ENCODE results near the gene KRTAP5-4. TPM values are rescaled to one million over a fixed set of nuclear protein-coding genes. Genes with fewer than 3 reads are reported as not detected.
A peak's percentile ranks its signal among the peaks of the same experiment; 100 is the strongest.
"Not testable (repeated sequence)": the region's sequence is repeated elsewhere in the genome, so short reads cannot be mapped to it uniquely, and the experiment has no call there.

The KRTAP5-4 gene
- total RNA-seq, 2 experiments from 2014 or later, result not detected

- ChIA-PET CTCF (no interaction called here), POLR2A (no interaction called here)
- Mint-ChIP-seq H3K36me3 (ENCODE audit: low read depth) (no peaks in the 10 kb centered on the region), H3K4me3 (no peak overlapping the region), H3K4me1 (no peaks in the 10 kb centered on the region), H3K27ac (no peak overlapping the region), H3K27me3 (peaks cover 7% of the 10 kb centered on the region), H3K9me3 (no peaks in the 10 kb centered on the region)
- no peak for DNase-seq
Observed at GRCh38 chr11:1625541-1625940, 3.6 kb upstream of the KRTAP5-4 start.

- POLR2A ChIA-PET, result no interaction called here
- DNase-seq, result no peak
- no peak overlapping the region for H3K27ac Mint-ChIP-seq
Observed at GRCh38 chr11:1624621-1625020, 2.7 kb upstream of the KRTAP5-4 start.

GRCh38 chr11:1623716-1624115, 1.8 kb upstream of the KRTAP5-4 start:
- Mint-ChIP-seq H3K27ac (no peak overlapping the region), H3K36me3 (ENCODE audit: low read depth) (no peaks in the 10 kb centered on the region), H3K27me3 (peaks cover 2% of the 10 kb centered on the region), H3K9me3 (no peaks in the 10 kb centered on the region), H3K4me1 (peaks cover 4% of the 10 kb centered on the region), H3K4me3 (no peak overlapping the region)
- ChIA-PET CTCF (interaction anchor here (1.1 kb wide), 1 partner anchor 15 kb away, joined by 3 read pairs; no protein-coding TSS in a partner anchor), POLR2A (no interaction called here)
- no peak for DNase-seq

More at GRCh38 chr11:1624621-1625020, 2.7 kb upstream of the KRTAP5-4 start:
- Mint-ChIP-seq H3K9me3 (no peaks in the 10 kb centered on the region), H3K4me3 (no peak overlapping the region), H3K36me3 (ENCODE audit: low read depth) (no peaks in the 10 kb centered on the region), H3K27me3 (peaks cover 4% of the 10 kb centered on the region), H3K4me1 (no peaks in the 10 kb centered on the region)
- CTCF ChIA-PET, result interaction anchor here (1.1 kb wide), 1 partner anchor 14 kb away, joined by 3 read pairs; no protein-coding TSS in a partner anchor

GRCh38 chr11:1619449-1619848, 2.5 kb downstream of the KRTAP5-4 start:
- Mint-ChIP-seq H3K4me1 (peaks cover 4% of the 10 kb centered on the region), H3K4me3 (no peak overlapping the region), H3K9me3 (no peaks in the 10 kb centered on the region), H3K36me3 (ENCODE audit: low read depth) (no peaks in the 10 kb centered on the region), H3K27me3 (peaks cover 7% of the 10 kb centered on the region), H3K27ac (no peak overlapping the region)
- CTCF ChIA-PET, result no interaction called here
- DNase-seq, result no peak
- POLR2A ChIA-PET, result no interaction called here

GRCh38 chr11:1618231-1618630, 3.7 kb downstream of the KRTAP5-4 start:
- peaks cover 4% of the 10 kb centered on the region for H3K4me1 Mint-ChIP-seq
- H3K27me3 Mint-ChIP-seq, result peaks cover 5% of the 10 kb centered on the region
- ChIA-PET CTCF (interaction anchor here (1.2 kb wide), 1 partner anchor 65 kb away, joined by 3 read pairs; no protein-coding TSS in a partner anchor), POLR2A (no interaction called here)
- no peak for DNase-seq
- H3K36me3 Mint-ChIP-seq (ENCODE audit: low read depth), result no peaks in the 10 kb centered on the region
- H3K9me3 Mint-ChIP-seq, result no peaks in the 10 kb centered on the region
- H3K4me3 Mint-ChIP-seq, result no peak overlapping the region
- no peak overlapping the region for H3K27ac Mint-ChIP-seq

GRCh38 chr11:1608363-1608762, 13.6 kb downstream of the KRTAP5-4 start, which contains the start of gene KRTAP5-3:
KRTAP5-3 (minus strand) TSS chr11:1608463; CDS start chr11:1608385, 78 bp downstream.
- Mint-ChIP-seq H3K9me3 (no peaks in the 10 kb centered on the region), H3K36me3 (ENCODE audit: low read depth) (no peaks in the 10 kb centered on the region), H3K4me3 (no peak within 1 kb of the TSS), H3K4me1 (peaks cover 5% of the 10 kb centered on the region), H3K27ac (no peak within 1 kb of the TSS), H3K27me3 (peaks cover 21% of the 10 kb centered on the region)
- no peak for DNase-seq
- CTCF ChIA-PET, result no interaction called here
- POLR2A ChIA-PET, result no interaction called here

GRCh38 chr11:1607901-1608300, 14.0 kb downstream of the KRTAP5-4 start:
- DNase-seq; H3K4me1 Mint-ChIP-seq; POLR2A ChIA-PET; H3K36me3 Mint-ChIP-seq (ENCODE audit: low read depth); H3K27ac Mint-ChIP-seq; H3K9me3 Mint-ChIP-seq; H3K4me3 Mint-ChIP-seq; CTCF ChIA-PET: not testable (repeated sequence)
- peaks cover 24% of the 10 kb centered on the region for H3K27me3 Mint-ChIP-seq

GRCh38 chr11:1607156-1607845, 14.6 kb downstream of the KRTAP5-4 start:
- H3K9me3 Mint-ChIP-seq; H3K27ac Mint-ChIP-seq; H3K4me1 Mint-ChIP-seq; POLR2A ChIA-PET; CTCF ChIA-PET; DNase-seq; H3K4me3 Mint-ChIP-seq; H3K36me3 Mint-ChIP-seq (ENCODE audit: low read depth): not testable (repeated sequence)
- peaks cover 27% of the 10 kb centered on the region for H3K27me3 Mint-ChIP-seq

- Mint-ChIP-seq H3K27ac (peak overlapping the region; percentile 77), H3K27me3 (peaks cover 35% of the 10 kb centered on the region)
- H3K4me1 Mint-ChIP-seq; H3K36me3 Mint-ChIP-seq (ENCODE audit: low read depth); H3K9me3 Mint-ChIP-seq; H3K4me3 Mint-ChIP-seq; POLR2A ChIA-PET; DNase-seq: not testable (repeated sequence)
- CTCF ChIA-PET, result interaction anchor here (0.6 to 0.7 kb wide), 2 partner anchors 17 to 29 kb away, joined by 3 read pairs; no protein-coding TSS in a partner anchor
Observed at GRCh38 chr11:1605923-1606322, 16.0 kb downstream of the KRTAP5-4 start.

- Mint-ChIP-seq H3K9me3 (no peaks in the 10 kb centered on the region), H3K27ac (no peak overlapping the region), H3K36me3 (ENCODE audit: low read depth) (no peaks in the 10 kb centered on the region), H3K27me3 (peaks cover 41% of the 10 kb centered on the region), H3K4me1 (peaks cover 5% of the 10 kb centered on the region), H3K4me3 (no peak overlapping the region)
- CTCF ChIA-PET, result no interaction called here
- DNase-seq, result no peak
- POLR2A ChIA-PET, result no interaction called here
Observed at GRCh38 chr11:1604711-1605110, 17.2 kb downstream of the KRTAP5-4 start.

- Mint-ChIP-seq H3K36me3 (ENCODE audit: low read depth) (no peaks in the 10 kb centered on the region), H3K27me3 (peaks cover 45% of the 10 kb centered on the region)
- POLR2A ChIA-PET, result no interaction called here
Observed at GRCh38 chr11:1604181-1604580, 17.8 kb downstream of the KRTAP5-4 start.

GRCh38 chr11:1603629-1604028, 18.3 kb downstream of the KRTAP5-4 start:
- DNase-seq, result no peak
- CTCF ChIA-PET, result no interaction called here
- H3K27me3 Mint-ChIP-seq, result peaks cover 50% of the 10 kb centered on the region
- POLR2A ChIA-PET, result no interaction called here
- H3K4me3 Mint-ChIP-seq, result no peak overlapping the region
- H3K36me3 Mint-ChIP-seq (ENCODE audit: low read depth), result no peaks in the 10 kb centered on the region
- no peak overlapping the region for H3K27ac Mint-ChIP-seq
- H3K9me3 Mint-ChIP-seq, result no peaks in the 10 kb centered on the region
- peaks cover 5% of the 10 kb centered on the region for H3K4me1 Mint-ChIP-seq

More at GRCh38 chr11:1604181-1604580, 17.8 kb downstream of the KRTAP5-4 start:
- Mint-ChIP-seq H3K4me3 (no peak overlapping the region), H3K9me3 (no peaks in the 10 kb centered on the region), H3K27ac (no peak overlapping the region), H3K4me1 (peaks cover 5% of the 10 kb centered on the region)
- CTCF ChIA-PET, result no interaction called here
- DNase-seq, result no peak

GRCh38 chr11:1601663-1602062, 20.3 kb downstream of the KRTAP5-4 start:
- H3K4me1 Mint-ChIP-seq; H3K4me3 Mint-ChIP-seq; CTCF ChIA-PET; H3K36me3 Mint-ChIP-seq (ENCODE audit: low read depth); H3K27ac Mint-ChIP-seq; H3K9me3 Mint-ChIP-seq; DNase-seq; POLR2A ChIA-PET: not testable (repeated sequence)
- H3K27me3 Mint-ChIP-seq, result peaks cover 45% of the 10 kb centered on the region

- H3K4me3 Mint-ChIP-seq, result no peak overlapping the region
- DNase-seq, result no peak
- H3K27me3 Mint-ChIP-seq, result peaks cover 46% of the 10 kb centered on the region
- no peak overlapping the region for H3K27ac Mint-ChIP-seq
- POLR2A ChIA-PET, result no interaction called here
- CTCF ChIA-PET, result no interaction called here
- no peaks in the 10 kb centered on the region for H3K9me3 Mint-ChIP-seq
- H3K4me1 Mint-ChIP-seq, result peaks cover under 1% of the 10 kb centered on the region
- no peaks in the 10 kb centered on the region for H3K36me3 Mint-ChIP-seq (ENCODE audit: low read depth)
Observed at GRCh38 chr11:1600626-1601025, 21.3 kb downstream of the KRTAP5-4 start.
